ENCODE results near the gene HDAC4.

- no peak for TF ChIP-seq CTCF (IDR thresholded peaks at IDR 0.05; ENCODE audit: insufficient read depth, low read depth, low read length)
- no peak for TF ChIP-seq EZH2 (IDR thresholded peaks at IDR 0.05; ENCODE audit: insufficient read depth, low read length)
Observed at GRCh38 chr2:239378918-239379640, 21.7 kb downstream of the HDAC4 start.
